Thyroid gland (tissue), 4 donors: ENCODE data around the gene GRM7.

Experiments used
- POLR2A ChIP-seq, 2 donors: fragments of 450-650 bp; IDR thresholded peaks; one replicate each; pipeline ENCODE4 v1.6.1; 2017; ENCODE audit warnings: antibody characterized with exemption in 2 of 2, mild to moderate bottlenecking in 2 of 2, moderate library complexity in 1 of 2
- TF ChIP-seq, protein P1 (sequence below), 6 experiments: fragments of 200-600 bp in 3 of 6; fragments of 450-650 bp in 3 of 6; sonication (generic) in 3 of 6; IDR thresholded peaks; one replicate each; pipeline ENCODE4 v1.5.1; 2016 to 2019; ENCODE audit warnings: antibody characterized with exemption in 6 of 6, mild to moderate bottlenecking in 2 of 6, inconsistent platforms in 1 of 6, moderate library complexity in 1 of 6

DNA sequence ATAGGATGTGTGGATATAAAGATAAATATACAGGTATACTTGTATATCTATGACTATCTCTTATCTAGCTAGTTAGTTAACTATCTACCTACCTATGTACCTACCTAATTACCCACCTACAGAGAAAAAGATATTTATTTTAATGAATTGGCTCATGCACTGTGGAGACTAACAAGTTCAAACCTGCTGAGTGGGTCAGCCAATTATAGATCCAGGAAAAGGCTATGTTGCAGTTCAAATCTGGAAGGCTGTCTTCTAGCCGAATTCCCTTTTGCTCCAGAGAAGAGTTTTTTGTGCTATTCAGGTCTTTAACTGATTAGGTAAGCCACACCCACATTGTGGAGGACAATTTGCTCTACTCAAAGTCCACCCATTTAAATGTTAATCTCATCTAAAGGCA, 335.0 kb downstream of the GRM7 start:
- TF ChIP-seq, protein P1, sequence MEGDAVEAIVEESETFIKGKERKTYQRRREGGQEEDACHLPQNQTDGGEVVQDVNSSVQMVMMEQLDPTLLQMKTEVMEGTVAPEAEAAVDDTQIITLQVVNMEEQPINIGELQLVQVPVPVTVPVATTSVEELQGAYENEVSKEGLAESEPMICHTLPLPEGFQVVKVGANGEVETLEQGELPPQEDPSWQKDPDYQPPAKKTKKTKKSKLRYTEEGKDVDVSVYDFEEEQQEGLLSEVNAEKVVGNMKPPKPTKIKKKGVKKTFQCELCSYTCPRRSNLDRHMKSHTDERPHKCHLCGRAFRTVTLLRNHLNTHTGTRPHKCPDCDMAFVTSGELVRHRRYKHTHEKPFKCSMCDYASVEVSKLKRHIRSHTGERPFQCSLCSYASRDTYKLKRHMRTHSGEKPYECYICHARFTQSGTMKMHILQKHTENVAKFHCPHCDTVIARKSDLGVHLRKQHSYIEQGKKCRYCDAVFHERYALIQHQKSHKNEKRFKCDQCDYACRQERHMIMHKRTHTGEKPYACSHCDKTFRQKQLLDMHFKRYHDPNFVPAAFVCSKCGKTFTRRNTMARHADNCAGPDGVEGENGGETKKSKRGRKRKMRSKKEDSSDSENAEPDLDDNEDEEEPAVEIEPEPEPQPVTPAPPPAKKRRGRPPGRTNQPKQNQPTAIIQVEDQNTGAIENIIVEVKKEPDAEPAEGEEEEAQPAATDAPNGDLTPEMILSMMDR (IDR thresholded peaks at IDR 0.05), result no peak
- no peak for TF ChIP-seq POLR2A (IDR thresholded peaks at IDR 0.05)
